ENCODE measurements around the gene PRDM10.

DNA sequence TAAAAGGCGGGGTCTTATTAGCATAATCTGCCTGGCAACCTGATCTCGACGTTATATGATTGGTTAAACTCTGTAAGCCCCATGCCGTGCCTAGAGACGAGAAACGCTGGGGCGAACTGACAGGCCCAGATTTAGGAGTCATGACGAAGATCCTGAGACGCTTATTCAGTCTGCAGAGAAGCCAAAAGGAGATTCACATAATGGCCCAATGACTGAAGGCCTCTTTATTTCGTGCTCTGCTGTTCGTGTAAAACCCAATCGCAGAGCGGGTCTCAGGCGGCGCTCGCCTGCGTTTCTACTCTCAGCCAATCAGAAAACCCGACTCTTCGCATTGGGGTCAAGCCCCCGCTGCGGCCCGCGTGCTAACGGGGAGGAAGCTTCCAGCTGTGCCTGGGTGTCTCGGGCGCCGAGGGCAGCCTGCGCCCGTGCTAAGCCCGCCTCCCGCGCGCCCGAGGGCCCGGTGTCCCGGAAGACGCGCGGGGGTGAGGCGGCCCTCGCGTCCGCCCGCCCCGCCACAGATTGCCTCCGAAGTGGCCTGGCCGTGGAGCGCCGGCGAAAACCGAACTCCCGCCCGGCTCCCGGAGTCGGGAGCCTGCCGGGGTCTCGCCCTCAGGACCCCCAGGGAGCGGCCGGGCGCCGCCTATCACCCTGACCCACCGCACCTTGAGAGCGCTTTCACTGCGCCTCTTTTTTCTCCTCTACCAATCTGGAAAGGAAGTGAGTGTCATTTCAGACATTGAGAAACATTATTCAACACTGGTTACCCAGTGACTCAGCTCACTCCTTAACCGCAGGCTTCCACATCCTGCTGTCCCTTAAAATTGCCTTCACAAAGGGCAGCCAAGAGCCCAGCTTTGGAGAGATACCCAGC, 446 bp upstream of the PRDM10 start:
- no peak for TF ChIP-seq EZH2 (IDR thresholded peaks at IDR 0.05; ENCODE audit: borderline replicate concordance, low read length)
- TF ChIP-seq, protein P1, sequence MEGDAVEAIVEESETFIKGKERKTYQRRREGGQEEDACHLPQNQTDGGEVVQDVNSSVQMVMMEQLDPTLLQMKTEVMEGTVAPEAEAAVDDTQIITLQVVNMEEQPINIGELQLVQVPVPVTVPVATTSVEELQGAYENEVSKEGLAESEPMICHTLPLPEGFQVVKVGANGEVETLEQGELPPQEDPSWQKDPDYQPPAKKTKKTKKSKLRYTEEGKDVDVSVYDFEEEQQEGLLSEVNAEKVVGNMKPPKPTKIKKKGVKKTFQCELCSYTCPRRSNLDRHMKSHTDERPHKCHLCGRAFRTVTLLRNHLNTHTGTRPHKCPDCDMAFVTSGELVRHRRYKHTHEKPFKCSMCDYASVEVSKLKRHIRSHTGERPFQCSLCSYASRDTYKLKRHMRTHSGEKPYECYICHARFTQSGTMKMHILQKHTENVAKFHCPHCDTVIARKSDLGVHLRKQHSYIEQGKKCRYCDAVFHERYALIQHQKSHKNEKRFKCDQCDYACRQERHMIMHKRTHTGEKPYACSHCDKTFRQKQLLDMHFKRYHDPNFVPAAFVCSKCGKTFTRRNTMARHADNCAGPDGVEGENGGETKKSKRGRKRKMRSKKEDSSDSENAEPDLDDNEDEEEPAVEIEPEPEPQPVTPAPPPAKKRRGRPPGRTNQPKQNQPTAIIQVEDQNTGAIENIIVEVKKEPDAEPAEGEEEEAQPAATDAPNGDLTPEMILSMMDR (conservative IDR thresholded peaks at IDR 0.05 in 1 of 2, IDR thresholded peaks at IDR 0.05 in 1 of 2; ENCODE audit: extremely low read depth in 1 of 2, insufficient read depth in 1 of 2, low read depth in 1 of 2, low read length in 2 of 2): no peak

All from mammary epithelial cell (primary cell).